Fibroblast of skin of scalp (primary cell): Measurements from ENCODE around the gene SMURF1.

ENCODE experiments used
- DNase-seq: peaks from one replicate; pipeline ENCODE4 v3.0.0-alpha.2; 2013

Gene SMURF1

DNA sequence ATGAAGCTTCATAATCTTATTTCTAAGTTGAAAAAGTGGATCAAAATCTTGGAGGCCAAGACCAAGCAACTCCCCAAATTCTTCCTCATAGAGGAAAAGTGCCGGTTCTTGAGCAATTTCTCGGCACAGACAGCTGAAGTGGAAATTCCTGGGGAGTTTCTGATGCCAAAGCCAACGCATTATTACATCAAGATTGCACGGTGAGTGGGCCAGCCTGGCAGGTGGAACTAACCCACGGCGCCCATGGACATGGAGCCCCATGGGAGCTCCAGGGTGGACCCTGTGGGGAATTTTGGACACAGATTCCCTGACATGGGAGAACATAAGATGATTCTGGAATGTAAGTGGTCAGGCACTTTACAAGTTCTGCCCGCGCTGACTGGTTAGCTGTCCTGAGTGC, 139.7 kb downstream of the SMURF1 start:
- peak; percentile 25 for DNase-seq

DNA sequence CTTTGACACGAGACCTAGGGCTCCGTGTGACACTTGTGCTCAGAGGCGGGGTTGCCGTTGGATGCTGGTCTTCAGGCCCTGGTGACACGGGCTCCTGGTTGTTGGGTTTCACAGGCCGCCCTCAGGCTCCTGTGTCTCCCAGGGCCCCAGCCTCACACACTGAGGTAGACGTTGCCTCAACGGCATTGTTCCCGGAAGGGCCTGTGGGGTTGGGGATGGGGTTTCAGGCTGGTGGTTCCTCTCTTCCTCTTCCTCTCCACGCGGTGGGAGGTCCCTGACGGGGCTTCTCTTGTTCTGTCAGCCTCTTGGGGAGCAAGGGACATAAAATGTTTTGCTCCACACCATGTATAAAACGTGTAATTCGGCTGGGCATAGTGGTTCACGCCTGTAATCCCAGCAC, 140.5 kb downstream of the SMURF1 start:
- no peak for DNase-seq

- DNase-seq, result no peak
Measured at GRCh38 chr7:99002827-99003212, 141.1 kb downstream of the SMURF1 start.

DNA sequence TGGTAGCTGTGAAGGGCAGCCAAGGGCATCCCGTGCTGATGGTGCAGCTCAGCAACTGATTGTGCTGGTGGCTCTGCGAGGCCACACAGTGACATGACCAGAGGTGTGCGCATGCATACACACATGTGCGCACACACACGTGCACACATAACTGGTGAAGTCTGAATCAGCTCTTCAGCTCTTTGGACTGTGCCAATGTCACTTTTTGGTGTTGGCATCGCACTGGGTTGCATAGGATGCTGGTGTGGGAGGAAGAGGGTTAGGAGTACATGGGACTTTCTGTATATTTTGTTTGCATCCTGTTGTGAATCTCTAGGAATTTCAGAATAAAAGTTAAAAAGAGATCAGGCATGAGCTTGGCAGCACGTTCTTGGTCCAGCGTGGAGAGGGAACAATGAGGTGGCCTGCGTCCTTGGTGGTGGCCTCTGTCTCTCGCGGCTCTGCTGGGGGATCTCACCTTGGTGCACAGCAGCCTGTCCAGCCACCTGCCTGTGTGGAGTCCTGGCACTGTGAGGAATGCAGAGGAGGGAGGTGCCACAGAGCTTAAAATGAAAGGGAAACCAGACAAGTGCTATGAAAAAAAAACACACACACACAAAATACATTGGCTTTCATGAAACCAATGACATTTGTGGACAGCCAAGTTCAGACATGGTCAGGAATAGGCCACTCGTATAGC, 141.6 kb downstream of the SMURF1 start:
- DNase-seq, result no peak

GRCh38 chr7:99001482-99002147, 142.3 kb downstream of the SMURF1 start:
- DNase-seq, result peak; percentile 52

DNA sequence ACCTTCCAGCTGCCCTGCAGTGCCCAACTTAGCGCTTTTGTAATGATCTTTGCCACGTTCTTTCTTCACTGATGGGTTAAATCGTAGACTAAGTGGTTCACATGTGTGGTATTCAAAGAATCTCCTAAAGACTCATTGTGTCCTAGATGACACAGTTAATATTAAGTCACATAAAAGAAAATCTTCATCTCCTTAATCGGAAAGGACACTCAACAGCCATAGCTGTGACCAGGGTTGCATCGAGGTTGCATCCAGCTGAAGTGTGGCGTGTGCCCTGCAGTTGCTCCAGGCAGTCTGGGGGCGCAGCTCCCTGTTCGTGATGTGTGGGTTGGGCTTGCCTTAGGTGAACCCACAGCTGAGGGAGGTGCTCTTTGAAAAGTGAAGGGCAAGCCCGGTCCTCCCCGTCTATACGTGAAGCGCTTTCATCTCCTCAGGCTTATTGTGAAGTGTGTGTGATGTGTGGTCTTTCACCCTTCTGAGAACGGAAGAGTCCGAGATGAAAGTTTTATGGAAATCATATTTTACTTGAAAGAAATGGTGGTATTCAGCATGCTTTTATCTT, 142.9 kb downstream of the SMURF1 start:
- DNase-seq, result peak; percentile 48

DNA sequence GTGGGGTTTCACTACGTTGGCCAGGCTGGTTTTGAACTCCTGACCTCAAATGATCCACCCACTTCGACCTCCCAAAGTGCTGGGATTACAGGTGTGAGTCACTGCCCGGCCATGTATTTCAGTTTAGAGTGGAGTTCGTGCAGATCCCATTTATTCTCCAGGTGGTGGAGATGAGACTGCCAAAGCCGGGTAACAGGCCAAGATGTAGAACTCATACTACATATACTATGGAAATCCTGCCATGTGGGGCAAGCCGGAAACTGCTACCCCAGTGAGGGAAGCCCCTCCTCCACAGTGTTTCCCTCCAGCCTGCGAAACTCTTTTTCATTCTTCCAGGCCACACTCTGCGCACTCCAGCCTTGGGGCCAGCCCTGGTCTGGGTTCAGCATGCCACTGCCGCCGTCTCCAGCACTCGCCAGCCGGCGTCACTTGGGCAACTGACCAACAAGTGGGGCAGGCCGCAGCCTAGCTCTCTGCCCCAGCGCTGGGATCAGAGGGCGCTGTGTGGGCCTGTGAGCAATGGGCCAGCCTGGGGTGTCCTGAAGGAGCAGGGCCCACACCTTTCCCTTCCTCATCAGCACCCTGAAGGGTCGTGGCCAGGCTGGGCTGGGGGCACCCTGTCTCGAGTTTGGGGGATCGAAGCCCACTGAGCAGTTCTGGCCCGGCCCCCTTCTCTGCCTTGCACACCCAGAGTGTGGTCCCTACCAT, 143.6 kb downstream of the SMURF1 start:
- no peak for DNase-seq

- no peak for DNase-seq
Measured at GRCh38 chr7:98998821-98999725, 144.8 kb downstream of the SMURF1 start.

GRCh38 chr7:98997846-98998245, 146.1 kb downstream of the SMURF1 start:
- DNase-seq, result peak; percentile 18

DNA sequence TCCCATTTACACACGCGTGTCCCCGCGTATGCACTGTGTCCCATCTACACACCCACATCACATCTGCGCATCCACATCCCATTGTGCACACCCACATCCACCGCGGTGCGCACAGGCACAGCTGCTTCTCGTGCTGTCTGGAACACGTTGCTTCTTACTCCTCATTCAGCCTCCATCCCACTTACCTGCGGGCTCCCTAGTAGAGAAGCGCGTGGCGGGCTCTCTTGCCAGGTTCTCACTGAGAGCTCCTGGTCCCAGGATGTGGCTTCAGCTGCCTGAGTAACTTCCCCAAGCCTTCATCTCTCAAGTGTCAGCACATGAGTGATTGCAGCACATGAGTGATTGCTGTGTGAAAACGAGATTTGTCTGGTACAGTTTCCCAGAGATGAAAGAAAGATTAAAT, 147.8 kb downstream of the SMURF1 start:
- DNase-seq, result no peak

DNA sequence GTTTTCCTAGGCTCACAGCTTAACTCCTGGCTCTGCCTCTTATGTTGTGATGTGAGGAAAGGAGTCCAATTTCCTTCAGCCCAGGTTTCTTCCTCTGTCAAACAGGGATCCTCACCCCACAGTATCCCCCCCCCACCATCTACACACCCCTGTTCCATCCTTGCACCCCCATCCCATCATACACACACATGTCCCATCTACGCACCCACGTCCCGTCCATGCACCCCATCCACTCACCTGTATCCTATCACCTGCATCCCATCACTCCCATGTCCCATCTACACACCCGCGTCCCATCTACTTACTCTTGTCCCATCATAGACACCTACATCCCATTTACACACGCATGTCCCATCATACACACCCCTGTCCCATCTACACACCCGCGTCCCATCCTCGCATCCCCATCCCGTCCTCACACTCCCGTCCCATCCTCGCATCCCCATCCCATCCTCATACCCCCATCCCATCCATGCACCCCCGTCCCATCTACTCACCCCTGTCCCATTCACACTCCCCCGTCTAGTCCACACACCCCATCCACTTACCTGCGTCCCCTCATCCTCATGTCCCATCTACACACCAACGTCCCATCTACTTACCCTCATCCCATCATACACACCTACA, 148.3 kb downstream of the SMURF1 start:
- DNase-seq, result no peak

GRCh38 chr7:98995111-98995510, 148.8 kb downstream of the SMURF1 start:
- DNase-seq, result no peak

DNA sequence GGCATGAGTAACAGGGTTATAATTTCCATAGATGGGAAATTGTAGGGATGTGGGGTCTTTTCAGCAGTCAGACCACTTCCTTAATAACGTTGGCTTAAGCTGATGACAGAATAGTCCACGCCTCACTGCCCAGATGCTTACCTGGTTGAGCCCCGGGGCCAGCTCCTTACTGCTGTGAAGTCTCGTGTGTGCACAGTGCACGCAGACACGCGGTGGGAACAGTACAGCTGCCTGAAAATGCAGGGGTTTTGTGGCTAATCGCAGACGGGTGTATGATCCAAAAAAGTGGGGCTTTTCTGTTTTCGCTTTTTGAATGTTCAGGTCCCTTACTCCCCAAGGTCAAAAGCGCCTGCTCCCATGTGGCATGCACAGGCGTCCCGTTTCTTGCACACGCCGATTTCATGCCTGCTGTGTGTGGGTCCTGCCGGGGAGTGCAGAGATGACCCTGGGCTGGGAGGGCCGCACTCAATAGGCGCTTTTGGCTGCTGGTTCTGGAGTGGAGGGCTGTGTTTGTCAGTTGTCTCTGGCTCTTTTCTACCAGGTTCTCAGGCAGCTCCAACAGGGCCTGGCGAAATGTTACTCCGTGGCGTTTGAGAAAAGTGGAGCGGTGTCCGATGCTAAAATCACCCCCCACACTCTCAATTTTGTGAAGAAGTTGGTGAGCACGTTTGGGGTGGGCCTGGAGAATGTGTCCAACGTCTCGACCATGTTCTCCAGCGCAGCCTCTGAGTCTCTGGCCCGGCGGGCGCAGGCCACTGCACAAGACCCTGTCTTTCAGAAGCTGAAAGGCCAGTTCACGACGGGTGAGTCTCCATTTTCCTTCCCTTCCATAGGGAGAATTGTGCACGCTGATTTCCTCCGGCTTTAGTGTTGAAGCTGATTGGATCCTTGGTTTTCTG, 149.6 kb downstream of the SMURF1 start:
- no peak for DNase-seq

DNA sequence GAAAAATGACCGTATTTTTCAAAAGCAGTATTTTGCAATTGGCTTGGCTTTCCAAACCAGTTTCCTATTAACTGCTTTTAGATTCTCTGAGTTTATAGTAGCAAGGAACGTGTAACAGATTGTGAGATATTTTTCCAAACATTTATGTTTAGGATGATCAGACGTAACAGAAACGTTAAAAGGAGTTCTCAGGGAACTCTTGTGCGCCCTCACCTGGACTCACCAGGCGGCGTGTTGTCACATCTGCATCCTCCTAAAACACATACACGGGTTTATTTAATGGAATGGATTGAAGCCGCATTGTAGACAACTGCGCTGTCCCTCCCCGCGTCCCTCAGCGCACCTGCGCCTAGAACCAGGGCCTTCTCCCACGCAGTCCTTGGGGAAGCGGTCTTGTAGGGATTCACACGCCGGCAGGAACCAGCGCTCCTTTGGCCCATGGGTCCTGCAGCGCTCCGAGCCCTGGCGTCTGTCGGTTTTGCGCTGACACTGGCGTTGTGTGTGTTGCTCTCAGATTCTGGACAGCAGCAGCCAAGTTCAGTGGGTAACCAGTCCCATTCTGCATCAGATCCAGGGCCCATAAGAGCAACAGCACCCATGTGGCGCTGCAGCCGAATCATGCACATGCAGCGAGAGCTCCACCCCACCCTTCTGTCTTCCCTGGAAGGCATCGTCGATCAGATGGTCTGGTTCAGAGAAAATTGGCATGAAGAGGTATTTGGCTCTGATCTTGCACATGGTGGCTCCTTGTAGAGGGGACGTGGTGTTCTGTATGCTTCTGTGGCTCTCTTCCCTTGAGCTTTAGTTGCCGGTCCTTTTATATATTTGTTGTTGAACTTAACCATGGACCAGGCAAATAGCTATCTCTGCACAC, 150.6 kb downstream of the SMURF1 start:
- no peak for DNase-seq

DNA sequence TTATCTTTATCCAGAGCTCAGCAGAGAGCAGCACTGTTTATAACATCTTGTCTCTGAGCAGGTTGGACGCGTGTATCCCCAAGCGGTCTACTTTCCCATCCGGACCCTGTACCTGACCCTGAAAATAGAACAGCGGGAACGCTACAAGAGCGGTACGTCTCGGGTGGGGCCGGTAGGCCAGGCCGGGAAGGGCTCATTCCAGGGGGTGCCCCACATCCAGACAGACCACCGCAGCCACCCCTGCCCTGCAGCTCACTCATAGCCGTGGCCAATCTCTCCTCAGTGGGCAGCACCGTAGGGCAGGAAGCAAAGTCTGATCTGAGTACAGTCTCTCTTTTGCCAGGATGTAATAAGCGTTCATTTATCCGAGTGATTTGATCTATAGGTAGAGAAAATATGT, 151.8 kb downstream of the SMURF1 start:
- no peak for DNase-seq

DNA sequence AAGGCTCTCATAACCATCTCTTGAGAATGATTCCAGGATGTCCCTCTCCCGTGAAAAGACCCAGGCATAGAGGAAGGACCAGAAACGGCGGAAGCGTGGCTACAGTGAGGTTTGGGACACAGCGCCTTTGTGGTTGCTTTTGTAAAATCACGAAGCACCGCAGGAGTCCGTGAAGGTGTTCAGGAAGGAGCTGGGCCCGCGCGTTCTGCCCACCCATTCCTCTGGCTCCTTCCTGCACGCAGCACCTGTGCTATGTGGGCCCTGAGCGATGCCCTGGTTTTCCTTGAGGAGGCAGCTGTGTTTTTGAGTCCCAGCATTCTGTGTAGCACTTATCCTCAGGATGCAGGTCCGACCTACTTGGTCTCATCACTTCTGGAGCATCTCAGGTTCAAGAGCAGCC, 152.8 kb downstream of the SMURF1 start:
- no peak for DNase-seq

GRCh38 chr7:98990356-98990755, 153.6 kb downstream of the SMURF1 start:
- DNase-seq, result no peak

DNA sequence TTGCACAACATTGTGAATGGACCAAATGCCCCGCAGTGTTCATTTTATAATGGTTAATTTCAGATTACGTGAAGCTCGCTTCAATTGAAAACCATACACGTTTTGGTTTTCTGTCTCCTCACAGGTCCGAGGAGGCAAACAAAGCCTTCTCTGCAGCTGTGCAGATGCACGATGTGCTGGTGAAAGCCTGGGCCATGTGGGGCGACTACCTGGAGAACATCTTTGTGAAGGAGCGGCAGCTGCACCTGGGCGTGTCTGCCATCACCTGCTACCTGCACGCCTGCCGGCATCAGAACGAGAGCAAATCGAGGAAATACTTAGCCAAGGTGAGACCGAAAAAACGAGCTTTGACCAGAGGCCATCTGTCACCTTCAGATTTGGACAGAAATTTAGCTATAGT, 155.3 kb downstream of the SMURF1 start:
- DNase-seq, result no peak

DNA sequence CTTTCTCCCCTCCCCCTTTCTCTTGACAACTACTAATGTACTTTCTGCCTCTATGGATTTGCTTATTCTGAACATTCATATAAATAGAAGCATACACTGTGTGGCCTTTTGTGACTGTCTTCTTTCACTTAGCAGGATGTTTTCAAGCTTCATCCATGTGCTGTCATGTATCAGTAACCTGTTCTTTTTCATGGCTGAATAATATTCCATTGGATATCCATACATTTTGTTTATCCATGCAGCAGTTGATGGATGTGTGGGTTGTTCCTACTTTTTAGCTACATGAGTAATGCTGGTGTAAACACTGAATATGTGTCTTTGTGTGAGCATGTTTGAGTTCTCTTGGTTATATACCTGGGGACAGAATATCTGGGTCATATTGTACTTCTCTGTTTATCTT, 158.0 kb downstream of the SMURF1 start:
- DNase-seq, result no peak

- no peak for DNase-seq
Measured at GRCh38 chr7:98985406-98985805, 158.5 kb downstream of the SMURF1 start.
